Activated T-helper 1 cell treated with Interleukin-2 at 50 U/mL for 16 hours (primary cell): ENCODE measurements around the gene PTPRN2.
"Not testable (repeated sequence)": the region's sequence is repeated elsewhere in the genome, so short reads cannot be mapped to it uniquely, and the experiment has no call there.

Experiments used
- DNase-seq: peaks from one replicate; pipeline ENCODE4 v3.0.0-alpha.2; 2020; ENCODE audit warnings: low read depth

PTPRN2 gene

GRCh38 chr7:157603716-157604115 lies 983.9 kb downstream of the PTPRN2 start:
- no peak for DNase-seq

GRCh38 chr7:157603005-157603404 lies 984.6 kb downstream of the PTPRN2 start:
- no peak for DNase-seq

DNA sequence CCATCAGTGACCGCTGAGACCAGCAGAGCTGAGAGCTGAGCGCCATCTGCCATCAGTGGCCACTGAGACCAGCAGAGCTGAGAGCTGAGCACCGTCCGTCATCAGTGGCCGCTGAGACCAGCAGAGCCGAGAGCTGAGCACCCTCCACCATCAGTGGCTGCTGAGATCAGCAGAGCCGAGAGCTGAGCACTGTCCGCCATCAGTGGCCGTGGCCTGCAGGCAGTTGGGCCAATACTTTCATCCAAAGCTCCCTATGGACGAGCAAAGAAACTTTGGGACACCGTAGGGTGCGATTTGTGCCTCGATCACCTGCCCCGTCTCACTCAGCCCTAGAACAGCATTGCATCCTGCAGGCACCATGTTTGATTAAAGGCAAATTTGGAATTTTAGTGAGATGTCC lies 985.0 kb downstream of the PTPRN2 start:
- no peak for DNase-seq

- DNase-seq, result no peak
Measured at GRCh38 chr7:157602156-157602555, 985.5 kb downstream of the PTPRN2 start.

GRCh38 chr7:157601530-157601929 lies 986.1 kb downstream of the PTPRN2 start:
- no peak for DNase-seq

DNA sequence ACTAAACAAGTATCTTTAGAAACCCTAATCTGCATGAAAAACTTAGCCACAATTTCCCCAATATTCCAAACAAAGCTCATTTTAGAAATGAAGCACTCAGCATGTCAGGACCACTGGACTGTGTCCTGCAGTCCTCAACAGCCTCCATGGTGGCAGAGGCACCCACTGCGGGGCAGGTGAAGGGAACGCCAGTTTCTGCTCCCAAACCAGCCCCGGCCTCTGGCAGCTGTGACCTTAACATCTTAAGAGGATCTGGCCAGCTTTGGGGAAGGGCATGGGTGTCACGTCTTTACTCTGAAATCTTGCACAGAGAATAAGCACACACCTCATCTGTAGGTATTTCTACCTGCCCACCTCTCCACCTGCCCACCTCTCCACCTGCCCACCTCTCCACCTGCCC lies 988.1 kb downstream of the PTPRN2 start:
- DNase-seq, result no peak

DNA sequence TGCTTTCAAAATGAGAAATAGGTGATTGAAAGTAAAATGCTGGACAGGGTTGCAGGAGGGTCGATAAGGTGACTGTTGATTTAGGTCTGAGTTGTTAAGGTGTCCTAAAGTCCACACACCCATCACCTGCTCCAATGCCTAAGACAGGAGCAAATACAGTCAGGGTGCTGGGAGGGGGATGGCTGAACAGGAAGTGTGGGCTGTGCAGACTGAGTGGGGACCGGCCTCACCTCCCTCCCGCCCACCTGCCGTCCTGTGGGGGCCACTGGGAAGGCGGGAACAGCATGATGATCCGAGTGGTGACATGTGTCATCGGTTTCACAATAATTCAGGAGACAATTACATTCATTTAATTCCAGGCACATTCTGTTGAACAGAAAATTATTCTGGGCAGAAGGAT lies 990.1 kb downstream of the PTPRN2 start:
- no peak for DNase-seq

DNA sequence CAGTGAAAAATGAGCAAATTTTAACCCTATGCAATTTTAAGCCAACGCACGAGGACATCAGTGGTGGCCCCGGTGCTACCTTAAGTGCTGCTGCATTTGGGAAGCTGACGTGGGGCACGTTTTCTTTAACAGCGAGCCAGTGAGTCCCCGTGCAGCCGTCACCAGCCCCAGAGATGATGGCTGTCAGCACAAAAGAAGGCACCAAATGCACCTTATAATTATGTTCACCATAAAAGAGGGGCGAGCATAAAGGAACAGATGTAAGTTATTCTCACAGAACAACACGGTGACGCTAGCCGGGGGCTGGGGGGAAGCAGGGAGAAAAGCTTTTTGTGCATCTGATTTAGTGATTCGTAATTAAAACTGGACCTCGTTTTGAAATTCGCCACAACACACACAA lies 990.7 kb downstream of the PTPRN2 start:
- no peak for DNase-seq

DNA sequence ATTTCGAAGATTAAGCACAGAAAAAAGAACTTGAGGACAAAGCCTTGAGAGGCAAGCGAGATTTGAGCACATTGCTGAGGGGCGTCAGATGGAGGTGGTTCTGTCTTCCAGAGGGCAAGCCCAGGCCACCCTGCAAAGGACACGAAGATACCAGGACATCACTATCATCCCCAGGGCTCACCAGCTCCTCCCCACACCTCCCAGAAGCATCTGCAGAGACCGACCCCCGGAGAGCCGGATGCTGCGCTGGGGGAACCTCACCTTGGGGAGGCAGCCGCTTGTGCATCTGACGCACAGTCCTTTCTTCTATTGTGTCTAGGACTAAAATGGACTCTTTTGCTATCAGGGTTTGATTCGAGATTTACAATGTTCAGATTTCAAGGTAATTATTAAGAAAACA lies 991.2 kb downstream of the PTPRN2 start:
- no peak for DNase-seq

DNA sequence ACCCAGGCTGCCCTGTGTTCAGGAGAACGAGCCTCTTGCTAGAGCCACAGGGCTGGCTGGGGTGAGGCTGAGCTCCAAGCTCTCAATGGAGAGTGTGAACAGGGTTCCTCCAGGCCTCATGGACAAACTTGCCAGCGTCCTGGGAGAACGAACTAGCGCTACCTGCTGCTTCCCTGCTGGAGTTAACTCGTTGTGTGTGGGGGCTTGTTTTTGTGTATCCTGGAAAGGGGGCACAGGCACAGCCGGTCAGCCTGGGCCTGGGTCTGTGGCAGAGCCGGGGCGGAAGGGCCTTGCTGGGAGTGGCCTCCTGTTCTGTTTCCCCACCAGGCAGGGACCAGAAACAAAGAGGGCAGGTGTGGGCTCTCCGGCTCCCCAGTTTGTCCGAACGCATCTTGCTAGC lies 991.6 kb downstream of the PTPRN2 start:
- DNase-seq, result no peak

GRCh38 chr7:157595086-157595855 lies 992.4 kb downstream of the PTPRN2 start:
- no peak for DNase-seq

DNA sequence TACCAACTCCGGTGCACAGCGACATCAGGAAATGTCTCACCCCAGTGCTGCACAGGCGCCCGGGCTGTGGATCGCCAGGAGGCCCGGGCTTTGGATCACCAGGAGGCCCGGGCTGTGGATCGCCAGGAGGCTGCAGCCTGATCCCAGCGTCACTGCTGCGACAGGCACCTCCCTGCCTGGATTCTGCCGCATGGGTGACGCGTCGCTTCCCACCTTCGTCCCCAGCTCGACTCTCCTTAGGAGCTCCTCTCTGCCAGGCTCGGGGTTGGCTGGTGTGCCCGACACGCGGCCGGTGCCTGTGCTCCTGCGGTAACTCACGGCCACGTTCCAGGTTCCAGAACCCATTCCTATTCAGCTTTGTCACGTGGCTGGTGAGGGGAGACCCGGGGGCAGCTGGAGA lies 993.3 kb downstream of the PTPRN2 start:
- no peak for DNase-seq

DNA sequence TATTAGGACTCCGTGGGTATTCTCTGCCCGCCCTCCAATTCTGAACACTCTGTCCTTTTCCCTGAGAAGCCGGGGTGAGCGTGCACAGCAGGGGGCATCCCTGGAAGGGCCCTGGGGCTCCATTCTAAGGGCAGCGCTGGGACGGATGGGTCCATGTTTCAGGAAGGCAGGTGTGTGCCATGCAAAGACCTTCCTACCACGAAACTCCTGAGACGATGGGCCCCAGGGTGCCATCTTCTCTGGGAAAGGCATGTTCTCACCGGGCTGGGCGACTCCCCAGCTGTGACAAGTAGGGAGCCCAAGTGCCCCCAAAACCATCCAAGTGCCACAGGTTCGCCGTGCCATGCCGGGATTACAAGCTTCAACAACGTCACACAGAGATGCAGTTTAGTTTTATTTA lies 994.1 kb downstream of the PTPRN2 start:
- no peak for DNase-seq

DNA sequence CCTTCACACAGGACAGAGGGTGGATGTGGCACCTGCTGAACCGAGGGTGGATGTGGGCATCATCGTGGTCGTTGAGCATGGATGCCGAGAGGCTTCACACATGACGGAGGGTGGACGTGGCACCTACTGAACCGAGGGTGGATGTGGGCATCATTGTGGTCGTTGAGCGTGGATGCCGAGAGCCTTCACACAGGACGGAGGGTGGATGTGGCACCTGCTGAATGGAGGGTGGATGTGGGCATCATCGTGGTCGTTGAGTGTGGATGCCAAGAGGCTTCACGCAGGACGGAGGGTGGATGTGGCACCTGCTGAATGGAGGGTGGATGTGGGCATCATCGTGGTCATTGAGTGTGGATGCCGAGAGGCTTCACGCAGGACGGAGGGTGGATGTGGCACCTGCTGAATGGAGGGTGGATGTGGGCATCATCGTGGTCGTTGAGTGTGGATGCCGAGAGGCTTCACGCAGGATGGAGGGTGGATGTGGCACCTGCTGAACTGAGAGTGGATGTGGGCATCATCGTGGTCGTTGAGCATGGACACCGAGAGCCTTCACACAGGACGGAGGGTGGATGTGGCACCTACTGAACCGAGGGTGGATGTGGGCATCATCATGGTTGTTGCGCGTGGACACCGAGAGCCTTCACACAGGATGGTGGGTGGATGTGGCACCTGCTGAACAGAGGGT lies 994.8 kb downstream of the PTPRN2 start:
- not testable (repeated sequence) for DNase-seq

DNA sequence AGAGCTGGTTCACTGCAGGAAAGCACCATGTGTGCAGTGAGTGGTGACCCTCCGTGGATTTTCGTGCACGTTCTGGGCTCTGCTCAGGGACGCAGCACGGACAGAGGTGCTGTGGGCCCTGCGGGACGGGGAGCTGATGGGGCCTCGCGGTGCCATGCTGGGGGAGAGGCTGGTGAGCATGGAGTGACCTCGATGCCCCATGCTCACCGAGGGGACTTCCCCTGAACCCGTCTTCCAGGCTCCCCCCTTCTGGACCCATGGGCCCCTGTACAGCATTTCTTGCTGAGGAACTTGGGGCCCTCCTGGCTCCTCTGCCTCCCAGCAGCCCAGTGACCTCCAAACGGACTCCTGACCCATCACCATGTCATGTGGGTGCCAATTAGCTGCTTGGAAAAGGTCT lies 997.1 kb downstream of the PTPRN2 start:
- DNase-seq, result no peak

DNA sequence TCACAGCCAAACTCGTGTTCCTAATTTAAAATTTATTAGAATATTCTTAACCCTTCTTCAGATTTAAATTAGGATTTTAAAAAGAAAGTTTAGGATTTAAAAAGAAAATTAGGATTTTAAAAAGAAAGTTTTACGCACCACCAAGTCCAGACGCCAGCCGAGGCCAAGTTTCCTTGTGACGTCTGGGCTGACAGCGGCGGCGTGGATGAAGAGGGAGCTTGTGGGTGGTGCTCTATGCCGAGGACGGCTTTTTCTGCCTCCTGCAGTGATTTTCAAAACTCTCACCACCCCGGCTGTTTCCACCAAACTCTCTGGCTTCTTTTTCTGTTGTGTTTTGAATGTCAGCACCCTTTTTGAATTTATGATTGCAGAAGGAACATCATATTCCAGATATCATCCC lies 997.9 kb downstream of the PTPRN2 start:
- no peak for DNase-seq

GRCh38 chr7:157587805-157588560 lies 999.6 kb downstream of the PTPRN2 start:
- DNase-seq, result no peak

GRCh38 chr7:157587051-157587804 lies 1000.4 kb downstream of the PTPRN2 start:
- DNase-seq, result no peak

GRCh38 chr7:157586426-157586955 lies 1001.1 kb downstream of the PTPRN2 start:
- DNase-seq, result no peak

- DNase-seq, result no peak
Measured at GRCh38 chr7:157585113-157585861, 1002.3 kb downstream of the PTPRN2 start.

- no peak for DNase-seq
Measured at GRCh38 chr7:157584420-157584819, 1003.2 kb downstream of the PTPRN2 start.
